Panc1 (cell line): ENCODE data around the gene MIF. TPM values are rescaled to one million over a fixed set of nuclear protein-coding genes. Genes with fewer than 3 reads are reported as not detected.

Source experiments
- ATAC-seq: fragments of 200-7000 bp; cut with Tn5 transposase; 2 replicates; pipeline ENCODE4 v1.9.1; 2020; ENCODE audit warnings: mild to moderate bottlenecking, moderate library complexity
- BruUV-seq: library from RNA; stranded (reverse); fragments of 400-500 nt; replicated peaks from 2 replicates; lab custom pipeline; 2021; lab: Mats Ljungman, UMichigan
- CTCF ChIA-PET: fragments of 300-600 bp; sonication (Branson Sonifier 250); formaldehyde crosslinking; loops from one replicate; lab custom pipeline; 2022; ENCODE audit warnings: antibody characterized with exemption; lab: Charles Lee
- POLR2A ChIA-PET: fragments of 300-600 bp; sonication (Branson Sonifier 250); formaldehyde crosslinking; loops from one replicate; lab custom pipeline; 2022; ENCODE audit warnings: antibody characterized with exemption; lab: Charles Lee
- DNase-seq: peaks from one replicate; pipeline ENCODE4 v3.0.0-alpha.2; 2010; ENCODE audit warnings: low read depth, low spot score
- H3K27ac ChIP-seq: 2 replicates; pipeline ENCODE4 v1.5.1; 2011; ENCODE audit warnings: mild to moderate bottlenecking, low read length, inconsistent platforms
- H3K27me3 ChIP-seq: fragments of 200-500 bp; sonication (Bioruptor generic); 2 replicates; pipeline ENCODE4 v1.6.0; 2014; ENCODE audit warnings: low read length, inconsistent platforms; ENCODE audit not compliant: control insufficient read depth, insufficient read depth
- H3K36me3 ChIP-seq: fragments of 200-500 bp; sonication (Bioruptor generic); 2 replicates; pipeline ENCODE4 v1.5.1; 2014; ENCODE audit warnings: inconsistent platforms, mild to moderate bottlenecking, low read length, moderate library complexity; ENCODE audit not compliant: control insufficient read depth, insufficient read depth
- H3K4me1 ChIP-seq: 2 replicates; pipeline ENCODE4 v1.5.1; 2011; ENCODE audit warnings: inconsistent platforms, mild to moderate bottlenecking, low read length, moderate library complexity; ENCODE audit not compliant: control insufficient read depth, insufficient read depth
- H3K4me3 ChIP-seq, 2 experiments: 2 replicates each; pipeline ENCODE4 v1.5.1; 2011 to 2012; ENCODE audit warnings: low read depth in 2 of 2, low read length in 2 of 2, mild to moderate bottlenecking in 2 of 2, inconsistent platforms in 1 of 2, moderate library complexity in 1 of 2
- H3K9me3 ChIP-seq: fragments of 200-500 bp; sonication (Bioruptor generic); 2 replicates; pipeline ENCODE4 v1.5.1; 2014; ENCODE audit warnings: low read depth, mild to moderate bottlenecking, inconsistent platforms, low read length, moderate library complexity; ENCODE audit not compliant: control insufficient read depth, insufficient read depth
- CTCF ChIP-seq: fragments of 450-650 bp; IDR thresholded peaks from 2 replicates; pipeline ENCODE4 v1.5.1; 2017; ENCODE audit warnings: mild to moderate bottlenecking
- POLR2AphosphoS5 ChIP-seq: IDR thresholded peaks from 2 replicates; pipeline ENCODE4 v1.6.1; 2012; ENCODE audit warnings: mild to moderate bottlenecking, low read depth, low read length, moderate library complexity
- REST ChIP-seq, 2 experiments: IDR thresholded peaks; 2 replicates each; pipeline ENCODE4 v1.6.1; 2011 to 2012; ENCODE audit warnings: low read depth in 2 of 2, control low read depth in 1 of 2, low read length in 1 of 2, mild to moderate bottlenecking in 1 of 2, moderate library complexity in 1 of 2; ENCODE audit not compliant: insufficient read depth in 1 of 2
- SIN3A ChIP-seq: IDR thresholded peaks from 2 replicates; pipeline ENCODE4 v1.6.1; 2012; ENCODE audit warnings: low read depth, mild to moderate bottlenecking, low read length, moderate library complexity, borderline replicate concordance; ENCODE audit not compliant: insufficient read depth
- TCF7L2 ChIP-seq: IDR thresholded peaks from 2 replicates; pipeline ENCODE4 v1.6.1; 2011; ENCODE audit warnings: mild to moderate bottlenecking, low read depth, low read length, inconsistent platforms
- in situ Hi-C: cut with HindIII; loops from 2 replicates; pipeline ENCODE4 v1.10.0; 2016; ENCODE audit warnings: low sequenced_read_pairs, low pct_unique_long_range_greater_than_20kb
- intact Hi-C: fragments of 100-400 bp; cut with micrococcal nuclease; formaldehyde crosslinking; loops from one replicate; pipeline ENCODE4 v1.10.0; 2022; ENCODE audit not compliant: unreplicated experiment
- total RNA-seq: library from RNA; stranded (reverse); gene quantifications from one replicate; pipeline ENCODE4 v1.2.1, GENCODE V29; 2021; ENCODE audit not compliant: unreplicated experiment

The MIF gene
- total RNA-seq, 1 experiment from 2014 or later, result 936 TPM

GRCh38 chr22:23856721-23857605, 37.2 kb upstream of the MIF start:
- TF ChIP-seq TCF7L2, result no peak
- no peak; the same call in 1 of the 2 replicates for TF ChIP-seq SIN3A
- no peak for TF ChIP-seq POLR2AphosphoS5
- TF ChIP-seq REST (IDR thresholded peaks at IDR 0.05; ENCODE audit: insufficient read depth in 1 of 2, low read depth in 2 of 2, low read length in 1 of 2), result no peak
- no peak; the same call in 1 of the 2 replicates for TF ChIP-seq CTCF
- POLR2A ChIA-PET, result interaction anchor here (0.6 kb wide), 1 partner anchor 22 kb away, joined by 3 read pairs; no protein-coding TSS in a partner anchor
- in situ Hi-C loops, result no loop called here
- Histone ChIP-seq H3K4me3 (peak overlapping the region; percentile 74 to 94), H3K4me1 (peaks cover 7% of the 10 kb centered on the region), H3K9me3 (no peaks in the 10 kb centered on the region), H3K27ac (peak overlapping the region; percentile 83), H3K27me3 (no peaks in the 10 kb centered on the region), H3K36me3 (no peaks in the 10 kb centered on the region)
- DNase-seq, result no peak
- CTCF ChIA-PET, result interaction anchor here (0.5 to 1.3 kb wide), 6 partner anchors 7 to 96 kb away, joined by 3 to 16 read pairs (median 6); no protein-coding TSS in a partner anchor
- intact Hi-C loops, result no loop called here
- peak; percentile 83 for ATAC-seq
- no TSS peak for BruUV-seq

- POLR2A ChIA-PET, result interaction anchor here (0.5 to 0.6 kb wide), 2 partner anchors 23 to 296 kb away, joined by 3 to 4 read pairs; no protein-coding TSS in a partner anchor
- DNase-seq (peak; percentile 82), ATAC-seq (peak; percentile 95)
- H3K27ac ChIP-seq, result peak within 1 kb of the TSS; percentile 86
- TF ChIP-seq SIN3A, result peak; percentile 43; the same call in 1 of the 2 replicates
- peak; percentile 70; the same call in 1 of the 2 replicates for TF ChIP-seq POLR2AphosphoS5
- no peak for TF ChIP-seq TCF7L2
- no peaks in the 10 kb centered on the region for H3K27me3 ChIP-seq
- H3K4me1 ChIP-seq, result peaks cover 7% of the 10 kb centered on the region
- H3K9me3 ChIP-seq, result no peaks in the 10 kb centered on the region
- intact Hi-C loops, result no loop called here
- no TSS peak for BruUV-seq
- H3K36me3 ChIP-seq, result no peaks in the 10 kb centered on the region
- CTCF ChIA-PET, result interaction anchor here (0.5 to 1.3 kb wide), 8 partner anchors 8 to 195 kb away, joined by 3 to 16 read pairs (median 5); partner anchors contain the start of gene MIF
- in situ Hi-C loops, result no loop called here
- peak within 1 kb of the TSS; percentile 74 to 94 for H3K4me3 ChIP-seq
Observed at GRCh38 chr22:23857606-23858483, 36.3 kb upstream of the MIF start, which contains the start of gene SLC2A11. SLC2A11 (plus strand) TSS chr22:23857875; CDS start chr22:23858000, 125 bp downstream.
